Occipital lobe (tissue), 2 donors: ENCODE data around the gene FAM237A. TPM values are rescaled to one million over a fixed set of nuclear protein-coding genes. Genes with fewer than 3 reads are reported as not detected.

Experiments
- DNase-seq: peaks from one replicate; lab custom pipeline; 2025; lab: John Stamatoyannopoulos, UW
- total RNA-seq: library from RNA; depleted of rRNA; stranded (reverse); fragments of >200 nt; gene quantifications from one replicate; pipeline ENCODE4 v1.2.3, GENCODE V29; 2014

The FAM237A gene
- total RNA-seq: not detected

- DNase-seq: peak; percentile 6
These were observed at the start of gene FAM237A for GRCh38 chr2:206642075-206643025. Gene FAM237A, plus strand, starts transcription at chr2:206642487. Its CDS starts 1,750 bp downstream, at chr2:206644237.

GRCh38 chr2:206597717-206598218 is 44.5 kb upstream of the FAM237A start:
- no peak for DNase-seq

GRCh38 chr2:206603243-206603642 is 39.0 kb upstream of the FAM237A start:
- no peak for DNase-seq

- DNase-seq: no peak
These were observed 31.8 kb upstream of the FAM237A start for GRCh38 chr2:206610451-206610850.

- no peak for DNase-seq
These were observed 31.1 kb upstream of the FAM237A start for GRCh38 chr2:206611191-206611590.

- no peak for DNase-seq
These were observed 30.6 kb upstream of the FAM237A start for GRCh38 chr2:206611736-206612135.

GRCh38 chr2:206614811-206615210 is 27.5 kb upstream of the FAM237A start:
- DNase-seq: no peak

GRCh38 chr2:206615417-206616089 is 26.7 kb upstream of the FAM237A start:
- no peak for DNase-seq

GRCh38 chr2:206616151-206616550 is 26.1 kb upstream of the FAM237A start:
- DNase-seq: no peak

GRCh38 chr2:206619011-206619410 is 23.3 kb upstream of the FAM237A start:
- DNase-seq: no peak

- no peak for DNase-seq
These were observed 16.2 kb upstream of the FAM237A start for GRCh38 chr2:206626108-206626507.

GRCh38 chr2:206627632-206628031 is 14.7 kb upstream of the FAM237A start:
- DNase-seq: no peak

GRCh38 chr2:206631340-206631739 is 10.9 kb upstream of the FAM237A start:
- DNase-seq: no peak

- no peak for DNase-seq
These were observed 7.3 kb upstream of the FAM237A start for GRCh38 chr2:206635015-206635414.

- DNase-seq: no peak
These were observed 2.7 kb upstream of the FAM237A start for GRCh38 chr2:206639636-206640035.

- DNase-seq: no peak
These were observed 1.1 kb upstream of the FAM237A start for GRCh38 chr2:206641226-206641625.

GRCh38 chr2:206647985-206648384 is 5.7 kb downstream of the FAM237A start:
- DNase-seq: no peak

- no peak for DNase-seq
These were observed 14.8 kb downstream of the FAM237A start for GRCh38 chr2:206657087-206657486.

- DNase-seq: no peak
These were observed 23.0 kb downstream of the FAM237A start for GRCh38 chr2:206665251-206665650.

- DNase-seq: no peak
These were observed 28.4 kb downstream of the FAM237A start for GRCh38 chr2:206670531-206671319.

GRCh38 chr2:206683546-206683945 is 41.3 kb downstream of the FAM237A start:
- no peak for DNase-seq

- DNase-seq: no peak
These were observed 46.2 kb downstream of the FAM237A start for GRCh38 chr2:206688453-206688852.
